ENCODE results near the gene FZR1.

The FZR1 gene

GRCh38 chr19:3570606-3571011, 64.5 kb downstream of the FZR1 start:
- DNase-seq (ENCODE audit: low read depth), result no peak
- H3K4me3 ChIP-seq (ENCODE audit: low read length), result no peak overlapping the region
- no peak for TF ChIP-seq CTCF (IDR thresholded peaks at IDR 0.05; ENCODE audit: insufficient read depth, low read depth, low read length, missing control alignments)

- no peak for TF ChIP-seq CTCF (IDR thresholded peaks at IDR 0.05; ENCODE audit: insufficient read depth, low read depth, low read length, missing control alignments)
- peak overlapping the region; percentile 49 for H3K4me3 ChIP-seq (ENCODE audit: low read length)
- DNase-seq (ENCODE audit: low read depth), result peak; percentile 100
These were observed 66.2 kb downstream of the FZR1 start for GRCh38 chr19:3572132-3572854.

GRCh38 chr19:3572855-3573161, 66.7 kb downstream of the FZR1 start, which contains the start of gene HMG20B:
Gene HMG20B, plus strand, starts transcription at chr19:3572944. Its CDS starts 366 bp downstream, at chr19:3573310.
- no peak for TF ChIP-seq CTCF (IDR thresholded peaks at IDR 0.05; ENCODE audit: insufficient read depth, low read depth, low read length, missing control alignments)
- peak within 1 kb of the TSS; percentile 84 for H3K4me3 ChIP-seq (ENCODE audit: low read length)
- DNase-seq (ENCODE audit: low read depth), result no peak

GRCh38 chr19:3573162-3573857, 67.2 kb downstream of the FZR1 start:
- no peak for TF ChIP-seq CTCF (IDR thresholded peaks at IDR 0.05; ENCODE audit: insufficient read depth, low read depth, low read length, missing control alignments)
- H3K4me3 ChIP-seq (ENCODE audit: low read length), result peak overlapping the region; percentile 84
- DNase-seq (ENCODE audit: low read depth), result no peak

GRCh38 chr19:3573858-3574637, 67.9 kb downstream of the FZR1 start:
- peak overlapping the region; percentile 84 for H3K4me3 ChIP-seq (ENCODE audit: low read length)
- TF ChIP-seq CTCF (IDR thresholded peaks at IDR 0.05; ENCODE audit: insufficient read depth, low read depth, low read length, missing control alignments), result no peak
- DNase-seq (ENCODE audit: low read depth), result peak; percentile 99

GRCh38 chr19:3575260-3575741, 69.2 kb downstream of the FZR1 start:
- peak; percentile 47 for TF ChIP-seq CTCF (IDR thresholded peaks at IDR 0.05; ENCODE audit: insufficient read depth, low read depth, low read length, missing control alignments)
- H3K4me3 ChIP-seq (ENCODE audit: low read length), result no peak overlapping the region
- DNase-seq (ENCODE audit: low read depth), result peak; percentile 65

Measured in epithelial cell of esophagus (primary cell).